Activated T-helper 1 cell treated with anti-CD3 and anti-CD28 coated beads, Interleukin-12 subunit alpha, Interleukin-12 subunit beta, Interleukin-2, Interleukin-4 antibody, amounts not matched to agents 30 ng/mL and 10 ng/mL and 1 ng/mL, durations not matched to agents 14 hours and 24 hours and 36 hours (primary cell): ENCODE measurements around the gene IRF4. TPM values are rescaled to one million over a fixed set of nuclear protein-coding genes. Genes with fewer than 3 reads are reported as not detected.
A peak's percentile ranks its signal among the peaks of the same experiment; 100 is the strongest.

Experiments used
- DNase-seq: peaks from one replicate; pipeline ENCODE4 v3.0.0; 2021; ENCODE audit warnings: low spot score
- H3K27ac Mint-ChIP-seq: one replicate; pipeline ENCODE4 v1.8.0; 2021; ENCODE audit warnings: mild to moderate bottlenecking, mixed read lengths
- H3K27me3 Mint-ChIP-seq: one replicate; pipeline ENCODE4 v1.8.0; 2022; ENCODE audit warnings: mild to moderate bottlenecking, moderate library complexity, mixed read lengths; ENCODE audit not compliant: insufficient read depth
- H3K36me3 Mint-ChIP-seq: one replicate; pipeline ENCODE4 v1.8.0; 2021; ENCODE audit warnings: low read depth, mixed read lengths
- H3K4me1 Mint-ChIP-seq: one replicate; pipeline ENCODE4 v1.8.0; 2021; ENCODE audit warnings: low read depth, mixed read lengths
- H3K4me3 Mint-ChIP-seq: one replicate; pipeline ENCODE4 v1.8.0; 2021; ENCODE audit warnings: mild to moderate bottlenecking, moderate library complexity, mixed read lengths
- H3K9me3 Mint-ChIP-seq: one replicate; pipeline ENCODE4 v1.8.0; 2021; ENCODE audit warnings: mixed read lengths
- intact Hi-C: fragments of 100-400 bp; cut with micrococcal nuclease; formaldehyde crosslinking; loops from one replicate; pipeline ENCODE4 v1.15.1; 2024
- total RNA-seq: library from RNA; stranded (reverse); gene quantifications from 2 replicates; pipeline ENCODE4 v1.2.3, GENCODE V29; 2022

The IRF4 gene
- total RNA-seq, 1 donor from 2014 or later = 911 TPM

- intact Hi-C loops = no loop called here
- H3K4me3 Mint-ChIP-seq = no peak overlapping the region
Observed at GRCh38 chr6:385614-386013, 5.9 kb upstream of the IRF4 start.

DNA sequence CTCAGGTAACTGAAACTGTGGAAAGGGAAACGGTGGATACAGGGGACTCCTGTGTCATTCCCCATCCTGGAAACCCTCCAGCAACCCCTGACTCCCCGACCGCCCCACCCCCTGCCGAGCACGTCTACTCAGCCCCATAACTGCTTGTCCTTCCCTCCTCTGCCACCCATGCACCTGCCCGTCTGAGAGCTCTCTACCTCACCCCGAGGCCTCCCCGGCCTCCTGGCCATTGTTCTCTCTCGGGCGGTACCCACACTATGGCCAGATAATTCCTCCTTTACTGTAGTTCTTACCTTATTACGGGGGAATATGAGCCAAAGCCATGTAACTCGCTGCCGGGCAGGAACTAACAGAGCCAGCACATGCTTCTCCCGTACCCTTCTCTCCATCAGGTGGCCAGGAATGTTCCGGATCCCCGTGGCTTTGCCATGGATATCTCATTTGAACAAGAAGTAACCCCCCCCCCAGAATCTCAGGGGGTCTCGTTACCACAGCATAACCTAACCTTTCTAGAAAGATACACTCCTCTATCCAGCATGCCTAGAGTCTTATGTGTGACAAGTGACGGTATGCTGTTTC lies 4.8 kb upstream of the IRF4 start:
- H3K27ac Mint-ChIP-seq = no peak overlapping the region
- H3K36me3 Mint-ChIP-seq = peaks cover 2% of the 10 kb centered on the region
- no peaks in the 10 kb centered on the region for H3K9me3 Mint-ChIP-seq
- H3K4me1 Mint-ChIP-seq = peaks cover 33% of the 10 kb centered on the region
- intact Hi-C loops = no loop called here
- DNase-seq = no peak
- peaks cover 5% of the 10 kb centered on the region for H3K27me3 Mint-ChIP-seq
- no peak overlapping the region for H3K4me3 Mint-ChIP-seq

More at GRCh38 chr6:385614-386013, 5.9 kb upstream of the IRF4 start:
- Mint-ChIP-seq H3K27me3 (peaks cover 5% of the 10 kb centered on the region), H3K36me3 (no peaks in the 10 kb centered on the region), H3K27ac (no peak overlapping the region), H3K4me1 (peaks cover 39% of the 10 kb centered on the region), H3K9me3 (no peaks in the 10 kb centered on the region)
- no peak for DNase-seq

DNA sequence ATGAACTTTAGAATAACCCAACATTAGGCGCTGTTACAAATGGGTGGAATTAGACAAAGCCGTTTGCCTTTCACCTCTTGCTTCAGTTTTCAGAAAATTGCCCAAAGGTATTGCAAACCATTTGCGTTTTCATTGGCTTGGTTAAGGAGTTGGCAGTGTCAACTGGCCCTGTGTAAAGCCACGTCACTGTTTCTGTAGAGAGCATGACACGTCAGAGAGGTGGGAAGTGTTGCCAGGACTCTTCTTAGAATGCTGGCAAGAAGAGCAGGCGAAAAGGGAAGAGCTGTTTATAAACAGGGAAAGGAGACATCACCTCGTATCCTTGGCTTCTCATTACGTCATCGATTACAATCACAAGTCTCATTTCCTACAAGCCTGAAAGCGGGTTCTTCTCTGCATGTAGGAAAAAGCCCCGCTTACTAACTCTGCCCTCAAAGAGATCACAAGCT lies 4.2 kb upstream of the IRF4 start:
- intact Hi-C loops = no loop called here
- no peak overlapping the region for H3K4me3 Mint-ChIP-seq

DNA sequence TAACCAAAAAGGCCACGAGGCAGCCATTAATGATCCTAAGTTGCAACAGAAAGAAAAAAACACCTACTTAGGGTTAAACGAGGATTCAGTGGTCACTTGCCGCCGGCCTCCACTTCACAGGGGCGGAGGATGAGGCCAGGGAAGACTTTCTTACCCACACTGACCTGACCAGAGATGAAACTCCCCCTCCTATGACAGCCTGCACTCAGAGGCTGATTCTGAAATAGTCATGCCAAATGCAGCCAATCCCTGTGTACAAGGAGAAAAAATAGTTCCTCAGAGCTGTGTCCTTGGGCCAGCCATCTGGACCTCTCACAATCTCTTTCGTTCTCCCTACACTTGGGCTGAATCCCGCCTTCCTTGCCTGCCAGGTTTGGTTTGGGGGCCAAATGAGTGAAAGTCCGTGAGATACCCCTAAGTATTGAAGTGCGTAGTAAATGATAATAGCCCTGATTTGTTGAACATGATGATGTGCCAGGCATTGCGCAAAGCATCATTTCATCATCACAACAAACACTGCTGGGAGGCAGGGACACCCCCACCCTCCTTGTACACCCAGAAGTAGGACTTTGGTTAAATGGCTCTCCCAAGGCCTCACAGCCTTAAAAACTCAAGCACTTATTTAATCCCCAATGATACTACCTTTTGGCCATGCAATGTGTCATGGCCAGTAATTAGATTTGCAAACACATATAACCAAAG lies 3.2 kb upstream of the IRF4 start:
- peaks cover 5% of the 10 kb centered on the region for H3K27me3 Mint-ChIP-seq
- intact Hi-C loops = loop anchor here (2.0 kb wide), 1 partner anchor 322 kb away; no protein-coding TSS in a partner anchor
- no peaks in the 10 kb centered on the region for H3K9me3 Mint-ChIP-seq
- peak overlapping the region; percentile 27 for H3K27ac Mint-ChIP-seq
- H3K4me3 Mint-ChIP-seq = no peak overlapping the region
- peaks cover 25% of the 10 kb centered on the region for H3K4me1 Mint-ChIP-seq
- no peak for DNase-seq
- peaks cover 7% of the 10 kb centered on the region for H3K36me3 Mint-ChIP-seq

More for the DNA sequence above, 4.2 kb upstream of the IRF4 start:
- Mint-ChIP-seq H3K4me1 (peaks cover 28% of the 10 kb centered on the region), H3K27ac (no peak overlapping the region), H3K36me3 (peaks cover 2% of the 10 kb centered on the region), H3K9me3 (no peaks in the 10 kb centered on the region), H3K27me3 (peaks cover 5% of the 10 kb centered on the region)
- DNase-seq = no peak

- DNase-seq = no peak
- H3K9me3 Mint-ChIP-seq = no peaks in the 10 kb centered on the region
- H3K4me3 Mint-ChIP-seq = peak overlapping the region; percentile 89
- H3K36me3 Mint-ChIP-seq = peaks cover 13% of the 10 kb centered on the region
- intact Hi-C loops = loop anchor here (1.0 to 2.0 kb wide), 4 partner anchors 59 to 322 kb away; no protein-coding TSS in a partner anchor
- H3K27me3 Mint-ChIP-seq = peaks cover 3% of the 10 kb centered on the region
- peak overlapping the region; percentile 97 for H3K27ac Mint-ChIP-seq
- peaks cover 25% of the 10 kb centered on the region for H3K4me1 Mint-ChIP-seq
Observed at GRCh38 chr6:389143-389542, 2.4 kb upstream of the IRF4 start.

GRCh38 chr6:389622-390021 lies 1.9 kb upstream of the IRF4 start:
- intact Hi-C loops = loop anchor here (1.0 to 5.0 kb wide), 10 partner anchors 51 to 993 kb away; no protein-coding TSS in a partner anchor
- H3K36me3 Mint-ChIP-seq = peaks cover 17% of the 10 kb centered on the region
- peak; percentile 51 for DNase-seq

DNA sequence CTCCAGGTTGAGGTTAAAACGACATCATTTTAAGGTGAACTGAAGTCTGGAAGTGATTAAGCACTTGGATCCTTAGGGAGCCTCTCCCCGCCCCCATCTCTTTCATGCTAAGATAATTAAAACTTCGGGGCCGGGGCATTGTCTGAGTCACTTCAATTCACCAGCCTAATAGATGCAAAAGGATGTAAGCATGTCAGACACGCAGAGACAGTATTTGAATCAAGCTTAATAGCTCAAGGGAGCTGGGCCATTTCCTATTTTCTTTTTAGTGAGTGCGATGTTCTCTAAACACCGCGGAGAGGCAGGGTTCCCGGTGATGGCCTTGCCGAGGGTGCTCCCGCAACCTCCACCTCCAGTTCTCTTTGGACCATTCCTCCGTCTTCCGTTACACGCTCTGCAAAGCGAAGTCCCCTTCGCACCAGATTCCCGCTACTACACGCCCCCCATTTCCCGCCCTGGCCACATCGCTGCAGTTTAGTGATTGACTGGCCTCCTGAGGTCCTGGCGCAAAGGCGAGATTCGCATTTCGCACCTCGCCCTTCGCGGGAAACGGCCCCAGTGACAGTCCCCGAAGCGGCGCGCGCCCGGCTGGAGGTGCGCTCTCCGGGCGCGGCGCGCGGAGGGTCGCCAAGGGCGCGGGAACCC lies 516 bp upstream of the IRF4 start:
- Mint-ChIP-seq H3K27me3 (peaks cover 3% of the 10 kb centered on the region), H3K4me3 (peak overlapping the region; percentile 89), H3K36me3 (peaks cover 31% of the 10 kb centered on the region), H3K27ac (peak overlapping the region; percentile 97), H3K4me1 (peaks cover 39% of the 10 kb centered on the region), H3K9me3 (no peaks in the 10 kb centered on the region)
- DNase-seq = peak; percentile 44
- intact Hi-C loops = loop anchor here (1.0 to 5.0 kb wide), 11 partner anchors 8 to 991 kb away; partner anchors contain the start of gene DUSP22

More at GRCh38 chr6:389622-390021, 1.9 kb upstream of the IRF4 start:
- Mint-ChIP-seq H3K4me1 (peaks cover 25% of the 10 kb centered on the region), H3K27me3 (peaks cover 3% of the 10 kb centered on the region), H3K9me3 (no peaks in the 10 kb centered on the region), H3K4me3 (peak overlapping the region; percentile 89), H3K27ac (peak overlapping the region; percentile 97)

- no peaks in the 10 kb centered on the region for H3K27me3 Mint-ChIP-seq
- intact Hi-C loops = loop anchor here (5.0 kb wide), 1 partner anchor 990 kb away; no protein-coding TSS in a partner anchor
- peak; percentile 49 for DNase-seq
- H3K4me1 Mint-ChIP-seq = peaks cover 51% of the 10 kb centered on the region
- peak overlapping the region; percentile 85 for H3K27ac Mint-ChIP-seq
- peak overlapping the region; percentile 98 for H3K4me3 Mint-ChIP-seq
- H3K9me3 Mint-ChIP-seq = no peaks in the 10 kb centered on the region
- peaks cover 44% of the 10 kb centered on the region for H3K36me3 Mint-ChIP-seq
Observed at GRCh38 chr6:392441-393390, 1.2 kb downstream of the IRF4 start.

- H3K9me3 Mint-ChIP-seq = no peaks in the 10 kb centered on the region
- H3K4me1 Mint-ChIP-seq = peaks cover 53% of the 10 kb centered on the region
- intact Hi-C loops = loop anchor here (5.0 kb wide), 1 partner anchor 989 kb away; no protein-coding TSS in a partner anchor
- peak overlapping the region; percentile 96 for H3K27ac Mint-ChIP-seq
- H3K36me3 Mint-ChIP-seq = peaks cover 52% of the 10 kb centered on the region
- H3K27me3 Mint-ChIP-seq = no peaks in the 10 kb centered on the region
- no peak for DNase-seq
- peak overlapping the region; percentile 98 for H3K4me3 Mint-ChIP-seq
Observed at GRCh38 chr6:393391-394221, 2.1 kb downstream of the IRF4 start.

DNA sequence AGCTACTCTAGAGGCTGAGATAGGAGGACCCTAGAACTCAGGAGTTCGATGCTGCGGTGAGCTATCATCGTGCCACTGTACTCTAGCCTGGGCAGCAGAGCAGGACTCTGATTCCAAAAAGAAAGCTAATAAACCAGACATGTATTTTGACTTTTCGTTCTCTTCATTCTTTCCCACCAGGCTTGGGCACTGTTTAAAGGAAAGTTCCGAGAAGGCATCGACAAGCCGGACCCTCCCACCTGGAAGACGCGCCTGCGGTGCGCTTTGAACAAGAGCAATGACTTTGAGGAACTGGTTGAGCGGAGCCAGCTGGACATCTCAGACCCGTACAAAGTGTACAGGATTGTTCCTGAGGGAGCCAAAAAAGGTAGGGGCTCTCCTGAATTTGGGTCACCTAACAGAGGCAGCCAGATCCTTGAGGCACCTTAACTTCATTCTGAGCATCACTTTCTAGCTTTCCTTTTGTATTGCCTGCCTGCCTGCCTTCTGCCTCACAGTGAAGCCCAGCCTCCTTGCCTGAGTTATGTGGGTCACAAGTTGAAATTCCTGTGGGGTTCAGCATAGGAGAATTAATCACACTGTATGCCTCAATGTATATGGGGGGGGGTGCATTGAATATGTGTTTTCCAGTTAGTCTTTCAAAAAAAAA lies 3.2 kb downstream of the IRF4 start:
- Mint-ChIP-seq H3K27me3 (no peaks in the 10 kb centered on the region), H3K27ac (peak overlapping the region; percentile 91), H3K4me1 (peaks cover 53% of the 10 kb centered on the region), H3K9me3 (no peaks in the 10 kb centered on the region), H3K36me3 (peaks cover 64% of the 10 kb centered on the region), H3K4me3 (peak overlapping the region; percentile 96)
- no peak for DNase-seq
- intact Hi-C loops = loop anchor here (5.0 kb wide), 1 partner anchor 988 kb away; no protein-coding TSS in a partner anchor
